GM21717 (cell line): ENCODE data around the gene DDX39A.
"Not testable (repeated sequence)": the region's sequence is repeated elsewhere in the genome, so short reads cannot be mapped to it uniquely, and the experiment has no call there.

Source experiments
- ATAC-seq: cut with Tn5 transposase; IDR thresholded peaks from one replicate; pipeline ENCODE4 v1.9.1; 2021; ENCODE audit warnings: mild to moderate bottlenecking, moderate library complexity; ENCODE audit not compliant: unreplicated experiment

Gene DDX39A

GRCh38 chr19:14391156-14391821 is 27.9 kb downstream of the DDX39A start:
- no peak for ATAC-seq

- ATAC-seq = no peak
Observed at GRCh38 chr19:14390548-14390947, 28.6 kb downstream of the DDX39A start.

- ATAC-seq = no peak
Observed at GRCh38 chr19:14385492-14385891, 33.6 kb downstream of the DDX39A start.

GRCh38 chr19:14383661-14384555 is 35.2 kb downstream of the DDX39A start:
- ATAC-seq = peak; percentile 38

- ATAC-seq = no peak
Observed at GRCh38 chr19:14381689-14382474, 37.3 kb downstream of the DDX39A start.

- ATAC-seq = no peak
Observed at GRCh38 chr19:14379294-14380065, 39.7 kb downstream of the DDX39A start.

- ATAC-seq = no peak
Observed at GRCh38 chr19:14378890-14379289, 40.3 kb downstream of the DDX39A start.

GRCh38 chr19:14377883-14378328 is 41.2 kb downstream of the DDX39A start:
- no peak for ATAC-seq

GRCh38 chr19:14375582-14376291 is 43.4 kb downstream of the DDX39A start:
- no peak for ATAC-seq

GRCh38 chr19:14375055-14375581 is 44.0 kb downstream of the DDX39A start:
- ATAC-seq = no peak

- ATAC-seq = not testable (repeated sequence)
Observed at GRCh38 chr19:14374313-14374712, 44.8 kb downstream of the DDX39A start.

GRCh38 chr19:14372384-14373077 is 46.6 kb downstream of the DDX39A start:
- not testable (repeated sequence) for ATAC-seq

- ATAC-seq = no peak
Observed at GRCh38 chr19:14371301-14371821, 47.8 kb downstream of the DDX39A start.

- ATAC-seq = no peak
Observed at GRCh38 chr19:14370940-14371280, 48.2 kb downstream of the DDX39A start.

- no peak for ATAC-seq
Observed at GRCh38 chr19:14370169-14370939, 48.8 kb downstream of the DDX39A start.

- ATAC-seq = peak; percentile 28
Observed at GRCh38 chr19:14369399-14370168, 49.6 kb downstream of the DDX39A start.

- ATAC-seq = no peak
Observed at GRCh38 chr19:14368011-14368513, 51.1 kb downstream of the DDX39A start.
